ENCODE measurements around the gene DTWD2. TPM values are rescaled to one million over a fixed set of nuclear protein-coding genes. Genes with fewer than 3 reads are reported as not detected.
"Not testable (repeated sequence)": the region's sequence is repeated elsewhere in the genome, so short reads cannot be mapped to it uniquely, and the experiment has no call there.

The DTWD2 gene
- polyA plus RNA-seq, 1 experiment: 1.9 TPM

- DNase-seq (ENCODE audit: low read depth, low spot score): no peak
- CTCF ChIA-PET: no interaction called here
- TF ChIP-seq CTCF (IDR thresholded peaks at IDR 0.05; ENCODE audit: low read depth, low read length): no peak
Measured at GRCh38 chr5:118921866-118922265, 66.5 kb downstream of the DTWD2 start.

DNA sequence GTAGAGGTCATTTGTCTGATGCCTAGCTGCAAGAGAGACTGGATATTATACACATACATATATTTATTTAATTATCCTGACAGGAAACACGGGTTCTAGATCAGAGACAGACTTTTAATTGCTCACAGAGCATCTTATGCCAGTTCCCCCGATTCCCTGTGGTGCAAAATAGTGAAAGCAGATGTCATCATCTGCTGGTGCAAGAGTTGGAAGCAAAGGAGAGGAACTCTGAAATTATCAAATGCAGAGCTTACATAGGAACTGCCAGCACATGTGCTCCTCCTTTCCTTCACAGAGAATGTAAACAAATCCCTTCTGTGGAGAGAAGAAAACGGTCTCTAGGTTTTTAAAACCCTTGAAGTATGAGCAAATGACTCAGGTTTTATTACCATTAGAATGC is 69.3 kb downstream of the DTWD2 start:
- DNase-seq (ENCODE audit: low read depth, low spot score): peak; percentile 32

More at GRCh38 chr5:118921866-118922265, 66.5 kb downstream of the DTWD2 start:
- Histone ChIP-seq H3K27ac (ENCODE audit: low read depth, low read length) (no peak overlapping the region), H3K27me3 (ENCODE audit: control insufficient read depth, insufficient read depth, low read length) (no peaks in the 10 kb centered on the region), H3K4me3 (ENCODE audit: low read depth, low read length) (no peak overlapping the region), H3K9me3 (ENCODE audit: control insufficient read depth, insufficient read depth, low read length) (no peaks in the 10 kb centered on the region)
- POLR2A ChIA-PET: no interaction called here

GRCh38 chr5:118918232-118918631 is 70.1 kb downstream of the DTWD2 start:
- POLR2A ChIA-PET: no interaction called here

More for the DNA sequence above, 69.3 kb downstream of the DTWD2 start:
- Histone ChIP-seq H3K27me3 (ENCODE audit: control insufficient read depth, insufficient read depth, low read length) (no peaks in the 10 kb centered on the region), H3K4me3 (ENCODE audit: low read depth, low read length) (no peak overlapping the region), H3K9me3 (ENCODE audit: control insufficient read depth, insufficient read depth, low read length) (no peaks in the 10 kb centered on the region), H3K27ac (ENCODE audit: low read depth, low read length) (no peak overlapping the region)
- no peak for TF ChIP-seq CTCF (IDR thresholded peaks at IDR 0.05; ENCODE audit: low read depth, low read length)
- CTCF ChIA-PET: no interaction called here
- POLR2A ChIA-PET: no interaction called here

DNA sequence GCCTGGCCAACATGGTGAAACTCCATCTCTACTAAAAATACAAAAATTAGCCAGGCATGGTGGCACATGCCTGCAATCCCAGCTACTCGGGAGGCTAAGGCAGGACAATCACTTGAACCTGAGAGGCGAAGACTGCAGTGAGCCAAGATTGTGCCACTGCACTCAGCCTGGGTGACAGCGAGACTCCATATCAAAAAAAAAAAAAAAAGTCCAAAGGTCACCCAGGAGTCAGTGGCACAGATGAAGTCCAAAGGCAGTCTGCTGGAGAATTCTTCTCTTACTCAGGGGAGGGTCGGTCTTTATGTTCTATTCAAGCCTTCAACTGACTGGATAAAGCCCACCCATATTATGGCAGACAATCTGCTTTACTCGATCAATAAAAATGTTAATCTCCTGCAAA is 80.8 kb downstream of the DTWD2 start:
- CTCF ChIA-PET: interaction anchor here (1.1 kb wide), 1 partner anchor 81 kb away, joined by 4 read pairs; the partner anchor contains the start of gene DTWD2
- H3K9me3 ChIP-seq (ENCODE audit: control insufficient read depth, insufficient read depth, low read length); H3K27me3 ChIP-seq (ENCODE audit: control insufficient read depth, insufficient read depth, low read length); POLR2A ChIA-PET; H3K27ac ChIP-seq (ENCODE audit: low read depth, low read length); H3K4me3 ChIP-seq (ENCODE audit: low read depth, low read length); DNase-seq (ENCODE audit: low read depth, low spot score): not testable (repeated sequence)

More at GRCh38 chr5:118918232-118918631, 70.1 kb downstream of the DTWD2 start:
- H3K27ac ChIP-seq (ENCODE audit: low read depth, low read length): no peak overlapping the region
- DNase-seq (ENCODE audit: low read depth, low spot score): no peak
- CTCF ChIA-PET: no interaction called here
- H3K27me3 ChIP-seq (ENCODE audit: control insufficient read depth, insufficient read depth, low read length): no peaks in the 10 kb centered on the region
- H3K4me3 ChIP-seq (ENCODE audit: low read depth, low read length): no peak overlapping the region
- no peaks in the 10 kb centered on the region for H3K9me3 ChIP-seq (ENCODE audit: control insufficient read depth, insufficient read depth, low read length)
- no peak for TF ChIP-seq CTCF (IDR thresholded peaks at IDR 0.05; ENCODE audit: low read depth, low read length)

- Histone ChIP-seq H3K27me3 (ENCODE audit: control insufficient read depth, insufficient read depth, low read length) (no peaks in the 10 kb centered on the region), H3K27ac (ENCODE audit: low read depth, low read length) (no peak overlapping the region), H3K4me3 (ENCODE audit: low read depth, low read length) (no peak overlapping the region), H3K9me3 (ENCODE audit: control insufficient read depth, insufficient read depth, low read length) (no peaks in the 10 kb centered on the region)
- CTCF ChIA-PET: no interaction called here
- POLR2A ChIA-PET: no interaction called here
- no peak for DNase-seq (ENCODE audit: low read depth, low spot score)
- no peak for TF ChIP-seq CTCF (IDR thresholded peaks at IDR 0.05; ENCODE audit: low read depth, low read length)
Measured at GRCh38 chr5:118906947-118907346, 81.4 kb downstream of the DTWD2 start.

- Histone ChIP-seq H3K4me3 (ENCODE audit: low read depth, low read length) (no peak overlapping the region), H3K9me3 (ENCODE audit: control insufficient read depth, insufficient read depth, low read length) (no peaks in the 10 kb centered on the region), H3K27me3 (ENCODE audit: control insufficient read depth, insufficient read depth, low read length) (no peaks in the 10 kb centered on the region), H3K27ac (ENCODE audit: low read depth, low read length) (no peak overlapping the region)
- no peak for DNase-seq (ENCODE audit: low read depth, low spot score)
- ChIA-PET POLR2A (no interaction called here), CTCF (no interaction called here)
- TF ChIP-seq CTCF (IDR thresholded peaks at IDR 0.05; ENCODE audit: low read depth, low read length): no peak
Measured at GRCh38 chr5:118905196-118905595, 83.2 kb downstream of the DTWD2 start.
